Measurements from ENCODE around the gene NCAPG2. TPM values are rescaled to one million over a fixed set of nuclear protein-coding genes. Genes with fewer than 3 reads are reported as not detected.

Gene NCAPG2
- polyA plus RNA-seq, 2 of the 4 experiments (the other 2 are of a cell fraction): 53.8 to 63.0 TPM

DNA sequence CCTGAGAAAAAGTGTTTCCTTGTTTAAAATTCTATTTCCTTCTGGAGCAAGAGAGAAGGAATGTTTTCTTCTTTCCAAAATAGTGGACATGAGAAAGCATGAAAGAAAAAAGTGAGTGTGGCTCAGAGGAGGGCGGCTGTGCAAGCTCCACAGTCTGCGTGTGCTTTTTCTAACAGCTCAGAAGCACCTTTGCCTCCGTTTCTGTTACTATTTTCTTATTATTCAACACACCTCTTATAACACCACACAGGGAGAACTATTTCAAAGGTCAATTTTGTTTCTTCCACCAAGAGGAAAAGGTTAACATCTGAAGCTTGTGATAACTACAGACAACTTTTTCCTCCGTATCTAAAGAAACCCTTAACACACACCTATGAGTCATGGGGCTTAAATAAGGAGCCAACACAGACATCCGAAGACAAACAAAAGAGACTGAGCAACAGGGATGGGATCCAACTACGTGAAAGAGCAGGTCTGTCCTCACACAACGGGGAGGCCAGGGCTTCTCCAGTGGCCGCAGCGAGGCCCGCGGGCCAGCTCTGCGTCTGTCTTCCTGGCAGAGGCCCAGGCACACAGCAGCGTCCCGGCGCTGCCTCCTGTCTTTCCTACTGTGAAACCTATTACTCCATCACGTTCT is 36.2 kb upstream of the NCAPG2 start (continued):
- TF ChIP-seq, protein P1, sequence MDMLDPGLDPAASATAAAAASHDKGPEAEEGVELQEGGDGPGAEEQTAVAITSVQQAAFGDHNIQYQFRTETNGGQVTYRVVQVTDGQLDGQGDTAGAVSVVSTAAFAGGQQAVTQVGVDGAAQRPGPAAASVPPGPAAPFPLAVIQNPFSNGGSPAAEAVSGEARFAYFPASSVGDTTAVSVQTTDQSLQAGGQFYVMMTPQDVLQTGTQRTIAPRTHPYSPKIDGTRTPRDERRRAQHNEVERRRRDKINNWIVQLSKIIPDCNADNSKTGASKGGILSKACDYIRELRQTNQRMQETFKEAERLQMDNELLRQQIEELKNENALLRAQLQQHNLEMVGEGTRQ (IDR thresholded peaks at IDR 0.05): no peak

DNA sequence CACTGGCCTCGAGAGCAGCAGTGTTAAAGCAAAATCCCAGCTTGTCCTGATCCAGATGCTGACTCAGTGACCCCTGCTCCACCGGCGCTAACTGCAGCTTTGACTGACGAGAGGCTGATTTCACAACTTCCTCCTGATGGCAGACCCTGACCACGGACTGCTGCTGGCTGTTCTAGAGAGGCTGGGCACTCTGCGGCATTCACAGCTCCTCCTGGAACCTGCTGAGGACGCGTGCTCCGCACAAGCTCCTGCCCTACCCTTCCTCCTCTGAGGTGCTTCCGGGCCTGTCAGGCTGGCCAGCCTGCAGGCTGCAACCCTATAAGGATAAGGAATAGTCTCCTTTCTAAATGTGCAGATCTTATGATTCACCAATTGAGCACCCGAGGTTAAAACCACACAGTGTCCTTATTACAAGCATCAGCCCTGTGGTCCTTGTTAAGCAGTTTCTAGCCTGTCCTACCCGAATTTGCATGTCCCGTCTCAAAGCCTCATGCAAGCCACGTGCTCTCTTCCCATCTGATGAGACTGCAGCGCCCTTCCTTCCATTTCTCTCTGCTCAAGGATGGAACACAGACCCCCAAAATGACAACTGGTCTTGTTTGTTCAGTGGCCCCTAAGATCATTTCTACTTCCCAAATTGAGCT is 35.5 kb upstream of the NCAPG2 start:
- FAIRE-seq: no peak

DNA sequence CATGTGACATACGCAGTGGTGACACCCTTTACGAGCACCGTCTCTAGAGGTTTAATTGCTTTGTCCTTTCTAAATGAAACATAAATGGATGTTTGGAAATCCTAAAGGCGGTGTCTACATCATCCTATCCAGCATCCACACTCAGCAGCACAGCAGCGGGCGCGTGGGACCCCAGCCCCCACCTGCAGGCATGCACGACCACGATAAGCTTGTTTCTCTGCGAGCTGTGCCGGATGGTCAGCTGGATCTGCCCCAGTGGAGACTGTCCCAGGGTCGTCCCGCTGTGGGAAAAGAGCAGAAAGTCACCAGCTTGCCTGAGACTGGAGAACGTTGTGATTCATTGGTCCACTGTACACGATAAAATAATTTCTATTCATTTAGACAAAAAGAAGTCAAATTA is 34.2 kb upstream of the NCAPG2 start:
- Histone ChIP-seq H3K27ac (0 out of 6 replicates have a peak overlapping the region, but pooled peaks of 1 of the 2 experiments have one; percentile 8), H3K4me3 (no peak overlapping the region), H3K4me2 (no peak overlapping the region), H3K4me1 (peaks cover 28% of the 10 kb centered on the region), H3K9me3 (no peaks in the 10 kb centered on the region)
- FAIRE-seq (no peak), DNase-seq (ENCODE audit: low read depth in 1 of 2, low spot score in 1 of 2) (no peak), ATAC-seq (no peak)
- WGBS (ENCODE audit: missing lambda C conversion rate): 81% methylated on average over 15 of the region's 15 CpGs
- CTCF ChIA-PET: no interaction called here
- TF ChIP-seq, protein P2, sequence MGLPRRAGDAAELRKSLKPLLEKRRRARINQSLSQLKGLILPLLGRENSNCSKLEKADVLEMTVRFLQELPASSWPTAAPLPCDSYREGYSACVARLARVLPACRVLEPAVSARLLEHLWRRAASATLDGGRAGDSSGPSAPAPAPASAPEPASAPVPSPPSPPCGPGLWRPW (IDR thresholded peaks at IDR 0.05): no peak
- no peak for TF ChIP-seq CHD2 (IDR thresholded peaks at IDR 0.05; ENCODE audit: low read length, partially characterized antibody)
- no peak for TF ChIP-seq POLR2A (IDR thresholded peaks at IDR 0.05; ENCODE audit: low read length)
- POLR2A ChIA-PET: no interaction called here

More for the DNA sequence above, 35.5 kb upstream of the NCAPG2 start:
- Histone ChIP-seq H3K9me3 (no peaks in the 10 kb centered on the region), H3K27ac (peak overlapping the region; percentile 72 to 81), H3K4me3 (peak overlapping the region; percentile 13; the same call in 1 of the 3 replicates), H3K4me2 (peak overlapping the region; percentile 66), H3K4me1 (peaks cover 28% of the 10 kb centered on the region)
- TF ChIP-seq HOXB13 (CRISPR knock-in tag; IDR thresholded peaks at IDR 0.05; ENCODE audit: low read depth) (no peak), CEBPB (IDR thresholded peaks at IDR 0.05) (peak in 1 of 2 experiments; percentile 44; a peak in 1 of 4 replicates)
- ChIA-PET CTCF (interaction anchor here (1.3 to 4.0 kb wide), 5 partner anchors 9 to 68 kb away, joined by 3 to 13 read pairs (median 4); no protein-coding TSS in a partner anchor), POLR2A (interaction anchor here (0.6 to 1.0 kb wide), 3 partner anchors 35 to 100 kb away, joined by 4 to 5 read pairs (median 4); partner anchors contain the start of gene NCAPG2)
- peak; percentile 67 to 71; a peak in 5 of 6 replicates for ATAC-seq
- WGBS (ENCODE audit: missing lambda C conversion rate): 67% methylated on average over 14 of the region's 15 CpGs
- DNase-seq (ENCODE audit: low read depth in 1 of 2, low spot score in 1 of 2): peak in 1 of 2 experiments; percentile 32

DNA sequence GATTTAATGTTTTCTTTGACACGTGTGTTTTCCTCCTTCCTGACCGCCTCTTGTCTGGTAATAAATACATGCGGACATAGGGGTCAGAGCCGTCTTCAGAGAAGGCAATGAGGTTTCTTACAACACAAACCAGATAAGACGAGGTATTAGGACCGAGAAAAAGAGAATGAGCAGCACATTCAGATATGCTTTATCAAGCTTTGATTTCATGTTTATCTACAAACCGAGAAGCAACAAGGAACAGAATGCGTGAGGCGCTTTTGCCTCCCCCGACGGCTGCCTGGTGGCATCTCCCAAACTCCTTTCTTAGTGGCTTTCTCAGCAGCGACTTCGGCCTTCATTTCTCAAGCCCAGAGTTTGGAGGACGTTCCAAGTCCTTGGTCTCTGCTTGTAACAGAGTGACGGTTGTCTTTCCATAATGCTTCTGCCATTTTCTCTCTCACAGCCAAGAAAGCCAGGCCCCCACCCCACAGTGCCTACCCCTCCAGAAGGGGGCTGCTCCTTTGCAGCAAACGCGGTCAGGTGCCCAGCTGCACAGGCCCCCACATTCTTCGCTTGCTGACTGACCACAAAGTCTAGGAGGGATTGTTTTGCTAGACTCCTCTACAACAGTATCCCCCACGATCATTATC is 32.6 kb upstream of the NCAPG2 start:
- no peak for DNase-seq (ENCODE audit: low read depth in 1 of 2, low spot score in 1 of 2)
- TF ChIP-seq POLR2A (IDR thresholded peaks at IDR 0.05; ENCODE audit: low read length) (no peak), NR3C1 (IDR thresholded peaks at IDR 0.05) (no peak), MYC (IDR thresholded peaks at IDR 0.05; ENCODE audit: borderline replicate concordance, low read length) (no peak), FOSL2 (IDR thresholded peaks at IDR 0.05) (no peak), FOSL2 (CRISPR knock-in tag; IDR thresholded peaks at IDR 0.05) (no peak), EP300 (IDR thresholded peaks at IDR 0.05) (no peak), ZFP36 (IDR thresholded peaks at IDR 0.05; ENCODE audit: borderline replicate concordance, partially characterized antibody) (no peak), RARB (CRISPR knock-in tag; IDR thresholded peaks at IDR 0.05) (no peak), HOXA7 (CRISPR knock-in tag; IDR thresholded peaks at IDR 0.05) (no peak), ESRRA (IDR thresholded peaks at IDR 0.05; ENCODE audit: borderline replicate concordance, low read length) (no peak), MAFK (IDR thresholded peaks at IDR 0.05; ENCODE audit: partially characterized antibody) (no peak), CEBPB (IDR thresholded peaks at IDR 0.05) (no peak), FOSB (CRISPR knock-in tag; IDR thresholded peaks at IDR 0.05) (no peak), ZNF302 (CRISPR knock-in tag; IDR thresholded peaks at IDR 0.05) (no peak)
- TF ChIP-seq, protein P2 (IDR thresholded peaks at IDR 0.05): no peak
- TF ChIP-seq, protein P3, sequence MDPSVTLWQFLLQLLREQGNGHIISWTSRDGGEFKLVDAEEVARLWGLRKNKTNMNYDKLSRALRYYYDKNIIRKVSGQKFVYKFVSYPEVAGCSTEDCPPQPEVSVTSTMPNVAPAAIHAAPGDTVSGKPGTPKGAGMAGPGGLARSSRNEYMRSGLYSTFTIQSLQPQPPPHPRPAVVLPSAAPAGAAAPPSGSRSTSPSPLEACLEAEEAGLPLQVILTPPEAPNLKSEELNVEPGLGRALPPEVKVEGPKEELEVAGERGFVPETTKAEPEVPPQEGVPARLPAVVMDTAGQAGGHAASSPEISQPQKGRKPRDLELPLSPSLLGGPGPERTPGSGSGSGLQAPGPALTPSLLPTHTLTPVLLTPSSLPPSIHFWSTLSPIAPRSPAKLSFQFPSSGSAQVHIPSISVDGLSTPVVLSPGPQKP (IDR thresholded peaks at IDR 0.05; ENCODE audit: low read depth, low read length): no peak
- TF ChIP-seq, protein P4, sequence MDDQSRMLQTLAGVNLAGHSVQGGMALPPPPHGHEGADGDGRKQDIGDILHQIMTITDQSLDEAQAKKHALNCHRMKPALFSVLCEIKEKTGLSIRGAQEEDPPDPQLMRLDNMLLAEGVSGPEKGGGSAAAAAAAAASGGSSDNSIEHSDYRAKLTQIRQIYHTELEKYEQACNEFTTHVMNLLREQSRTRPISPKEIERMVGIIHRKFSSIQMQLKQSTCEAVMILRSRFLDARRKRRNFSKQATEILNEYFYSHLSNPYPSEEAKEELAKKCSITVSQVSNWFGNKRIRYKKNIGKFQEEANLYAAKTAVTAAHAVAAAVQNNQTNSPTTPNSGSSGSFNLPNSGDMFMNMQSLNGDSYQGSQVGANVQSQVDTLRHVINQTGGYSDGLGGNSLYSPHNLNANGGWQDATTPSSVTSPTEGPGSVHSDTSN (IDR thresholded peaks at IDR 0.05): no peak
- TF ChIP-seq, protein P5, sequence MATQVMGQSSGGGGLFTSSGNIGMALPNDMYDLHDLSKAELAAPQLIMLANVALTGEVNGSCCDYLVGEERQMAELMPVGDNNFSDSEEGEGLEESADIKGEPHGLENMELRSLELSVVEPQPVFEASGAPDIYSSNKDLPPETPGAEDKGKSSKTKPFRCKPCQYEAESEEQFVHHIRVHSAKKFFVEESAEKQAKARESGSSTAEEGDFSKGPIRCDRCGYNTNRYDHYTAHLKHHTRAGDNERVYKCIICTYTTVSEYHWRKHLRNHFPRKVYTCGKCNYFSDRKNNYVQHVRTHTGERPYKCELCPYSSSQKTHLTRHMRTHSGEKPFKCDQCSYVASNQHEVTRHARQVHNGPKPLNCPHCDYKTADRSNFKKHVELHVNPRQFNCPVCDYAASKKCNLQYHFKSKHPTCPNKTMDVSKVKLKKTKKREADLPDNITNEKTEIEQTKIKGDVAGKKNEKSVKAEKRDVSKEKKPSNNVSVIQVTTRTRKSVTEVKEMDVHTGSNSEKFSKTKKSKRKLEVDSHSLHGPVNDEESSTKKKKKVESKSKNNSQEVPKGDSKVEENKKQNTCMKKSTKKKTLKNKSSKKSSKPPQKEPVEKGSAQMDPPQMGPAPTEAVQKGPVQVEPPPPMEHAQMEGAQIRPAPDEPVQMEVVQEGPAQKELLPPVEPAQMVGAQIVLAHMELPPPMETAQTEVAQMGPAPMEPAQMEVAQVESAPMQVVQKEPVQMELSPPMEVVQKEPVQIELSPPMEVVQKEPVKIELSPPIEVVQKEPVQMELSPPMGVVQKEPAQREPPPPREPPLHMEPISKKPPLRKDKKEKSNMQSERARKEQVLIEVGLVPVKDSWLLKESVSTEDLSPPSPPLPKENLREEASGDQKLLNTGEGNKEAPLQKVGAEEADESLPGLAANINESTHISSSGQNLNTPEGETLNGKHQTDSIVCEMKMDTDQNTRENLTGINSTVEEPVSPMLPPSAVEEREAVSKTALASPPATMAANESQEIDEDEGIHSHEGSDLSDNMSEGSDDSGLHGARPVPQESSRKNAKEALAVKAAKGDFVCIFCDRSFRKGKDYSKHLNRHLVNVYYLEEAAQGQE (IDR thresholded peaks at IDR 0.05): no peak
- TF ChIP-seq, protein P6, sequence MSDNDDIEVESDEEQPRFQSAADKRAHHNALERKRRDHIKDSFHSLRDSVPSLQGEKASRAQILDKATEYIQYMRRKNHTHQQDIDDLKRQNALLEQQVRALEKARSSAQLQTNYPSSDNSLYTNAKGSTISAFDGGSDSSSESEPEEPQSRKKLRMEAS (IDR thresholded peaks at IDR 0.05): no peak

More for the DNA sequence above, 32.6 kb upstream of the NCAPG2 start:
- FAIRE-seq (no peak), ATAC-seq (no peak)
- H3K27ac ChIP-seq: no peak overlapping the region
- peaks cover 26% of the 10 kb centered on the region for H3K4me1 ChIP-seq
- 92% methylated on average over 19 of the region's 19 CpGs for WGBS (ENCODE audit: missing lambda C conversion rate)
- H3K4me2 ChIP-seq: no peak overlapping the region
- CTCF ChIA-PET: interaction anchor here (0.9 to 1.5 kb wide), 2 partner anchors 19 to 25 kb away, joined by 3 to 4 read pairs; no protein-coding TSS in a partner anchor
- H3K4me3 ChIP-seq: no peak overlapping the region
- POLR2A ChIA-PET: no interaction called here
- no peaks in the 10 kb centered on the region for H3K9me3 ChIP-seq
